Prostate gland (tissue), 2 donors: ENCODE results near the gene KIFC3.

ENCODE experiments used
- POLR2AphosphoS5 ChIP-seq: sonication (generic); formaldehyde crosslinking; IDR thresholded peaks from one replicate; pipeline ENCODE4 v1.6.1; 2017; ENCODE audit warnings: antibody characterized with exemption
- TF ChIP-seq, protein P1 (sequence below), 4 experiments: fragments of 200-600 bp in 2 of 4; fragments of 450-650 bp in 2 of 4; sonication (generic) in 2 of 4; IDR thresholded peaks; 1 replicate in 3 of 4; 2 replicates in 1 of 4; pipeline ENCODE4 v1.5.1; 2016 to 2019; ENCODE audit warnings: antibody characterized with exemption in 4 of 4, mild to moderate bottlenecking in 2 of 4, moderate library complexity in 2 of 4

- TF ChIP-seq, protein P1, sequence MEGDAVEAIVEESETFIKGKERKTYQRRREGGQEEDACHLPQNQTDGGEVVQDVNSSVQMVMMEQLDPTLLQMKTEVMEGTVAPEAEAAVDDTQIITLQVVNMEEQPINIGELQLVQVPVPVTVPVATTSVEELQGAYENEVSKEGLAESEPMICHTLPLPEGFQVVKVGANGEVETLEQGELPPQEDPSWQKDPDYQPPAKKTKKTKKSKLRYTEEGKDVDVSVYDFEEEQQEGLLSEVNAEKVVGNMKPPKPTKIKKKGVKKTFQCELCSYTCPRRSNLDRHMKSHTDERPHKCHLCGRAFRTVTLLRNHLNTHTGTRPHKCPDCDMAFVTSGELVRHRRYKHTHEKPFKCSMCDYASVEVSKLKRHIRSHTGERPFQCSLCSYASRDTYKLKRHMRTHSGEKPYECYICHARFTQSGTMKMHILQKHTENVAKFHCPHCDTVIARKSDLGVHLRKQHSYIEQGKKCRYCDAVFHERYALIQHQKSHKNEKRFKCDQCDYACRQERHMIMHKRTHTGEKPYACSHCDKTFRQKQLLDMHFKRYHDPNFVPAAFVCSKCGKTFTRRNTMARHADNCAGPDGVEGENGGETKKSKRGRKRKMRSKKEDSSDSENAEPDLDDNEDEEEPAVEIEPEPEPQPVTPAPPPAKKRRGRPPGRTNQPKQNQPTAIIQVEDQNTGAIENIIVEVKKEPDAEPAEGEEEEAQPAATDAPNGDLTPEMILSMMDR (IDR thresholded peaks at IDR 0.05), result no peak
- no peak for TF ChIP-seq POLR2AphosphoS5
These were observed 10.3 kb downstream of the KIFC3 start for GRCh38 chr16:57791893-57792461.
